K562 (cell line): ENCODE data around the gene ZNF358. TPM values are rescaled to one million over a fixed set of nuclear protein-coding genes. Genes with fewer than 3 reads are reported as not detected.

Experiments
- CHD1 ChIP-seq: fragments of 200-600 bp; sonication (generic); IDR thresholded peaks from one replicate; pipeline ENCODE4 v1.6.1; 2012; ENCODE audit warnings: mild to moderate bottlenecking, moderate library complexity, low read length, inconsistent platforms
- CREM ChIP-seq: IDR thresholded peaks from 2 replicates; pipeline ENCODE4 v1.6.1; 2014; ENCODE audit warnings: antibody characterized with exemption, low read depth
- EGR1 ChIP-seq: fragments of 450-650 bp; conservative IDR thresholded peaks from 2 replicates; pipeline ENCODE4 v1.6.1; 2017; ENCODE audit warnings: mild to moderate bottlenecking
- EP400 ChIP-seq: fragments of 450-650 bp; IDR thresholded peaks from 2 replicates; pipeline ENCODE4 v1.6.1; 2017; ENCODE audit warnings: antibody characterized with exemption, mild to moderate bottlenecking, moderate library complexity
- HDAC1 ChIP-seq, 2 experiments: fragments of 450-650 bp; IDR thresholded peaks; 2 replicates each; pipeline ENCODE4 v1.6.1; 2016 to 2017; ENCODE audit warnings: inconsistent platforms in 1 of 2, mild to moderate bottlenecking in 1 of 2, moderate library complexity in 1 of 2
- KLF13 ChIP-seq: fragments of 450-650 bp; IDR thresholded peaks from 2 replicates; pipeline ENCODE4 v1.6.1; 2016; ENCODE audit warnings: missing genetic modification characterization, low read depth, mild to moderate bottlenecking, missing compliant biosample characterization, moderate library complexity, borderline replicate concordance
- MIER1 ChIP-seq: fragments of 450-650 bp; IDR thresholded peaks from 2 replicates; pipeline ENCODE4 v1.6.1; 2016; ENCODE audit warnings: antibody characterized with exemption, mild to moderate bottlenecking, low read depth
- MYBL2 ChIP-seq, 2 experiments: fragments of 450-650 bp in 1 of 2; sonication (generic) in 1 of 2; formaldehyde crosslinking in 1 of 2; IDR thresholded peaks; 2 replicates each; pipeline versions ENCODE4 v1.6.1 to v1.8.1; 2017 to 2022; ENCODE audit warnings: borderline replicate concordance in 1 of 2, inconsistent platforms in 1 of 2, low read depth in 1 of 2, mild to moderate bottlenecking in 1 of 2, missing genetic modification reagents in 1 of 2, moderate library complexity in 1 of 2
- MYC ChIP-seq, 2 experiments: fragments of 250-450 bp in 1 of 2; sonication (Bioruptor Pico) in 1 of 2; IDR thresholded peaks; 2 replicates each; pipeline versions ENCODE4 v1.5.1 to v1.6.1; 2012 to 2021; ENCODE audit warnings: low read depth in 2 of 2, borderline replicate concordance in 1 of 2, improper control_type of control experiment in 1 of 2, low read length in 1 of 2, mild to moderate bottlenecking in 1 of 2, moderate library complexity in 1 of 2
- NRF1 ChIP-seq, 2 experiments: fragments of 450-650 bp; IDR thresholded peaks in 1 of 2; conservative IDR thresholded peaks in 1 of 2; 2 replicates each; pipeline ENCODE4 v1.6.1; 2014; ENCODE audit warnings: mild to moderate bottlenecking in 2 of 2
- SMARCA4 ChIP-seq: fragments of 450-650 bp; IDR thresholded peaks from 2 replicates; pipeline ENCODE4 v1.6.1; 2016
- SMC3 ChIP-seq: conservative IDR thresholded peaks from 2 replicates; pipeline ENCODE4 v1.6.1; 2011; ENCODE audit warnings: low read depth, low read length, improper control_type of control experiment; ENCODE audit not compliant: insufficient read depth
- SREBF2 ChIP-seq: sonication (generic); formaldehyde crosslinking; IDR thresholded peaks from 2 replicates; pipeline ENCODE4 v1.4.0; 2020; ENCODE audit warnings: mild to moderate bottlenecking, missing genetic modification reagents
- THRAP3 ChIP-seq: fragments of 450-650 bp; IDR thresholded peaks from 2 replicates; pipeline ENCODE4 v1.6.1; 2016; ENCODE audit warnings: mild to moderate bottlenecking, inconsistent platforms, borderline replicate concordance
- ZBTB8A ChIP-seq: fragments of 450-650 bp; IDR thresholded peaks from 2 replicates; pipeline ENCODE4 v1.6.1; 2018; ENCODE audit warnings: mild to moderate bottlenecking, moderate library complexity; ENCODE audit not compliant: partially characterized antibody
- ZNF23 ChIP-seq: fragments of 250-450 bp; sonication (Bioruptor Pico); IDR thresholded peaks from 2 replicates; pipeline ENCODE4 v1.4.0; 2020; ENCODE audit warnings: mild to moderate bottlenecking
- ZNF316 ChIP-seq: fragments of 450-650 bp; IDR thresholded peaks from 2 replicates; pipeline ENCODE4 v1.6.1; 2016
- polyA plus RNA-seq, 8 experiments: library from polyadenylated mRNA; depleted of rRNA in 4 of 8; stranded (reverse) in 5 of 8; unstranded in 3 of 8; fragments of >200 nt; fragmentation: Nextera tagmentation in 2 of 8; fragmentation: Illumina TruSeq in 1 of 8; extraction: Ambion mirVana in 2 of 8; extraction: Trizol in 1 of 8; gene quantifications; 2 replicates each; pipeline versions ENCODE4 v1.2.1 to v1.2.3, GENCODE V29; 2011 to 2014; ENCODE audit warnings: inconsistent platforms in 1 of 8, missing spikeins in 1 of 8
- total RNA-seq, 7 experiments: library from RNA; depleted of rRNA in 6 of 7; stranded (reverse); fragments of >200 nt in 6 of 7; fragmentation: Illumina TruSeq in 2 of 7; extraction: Trizol in 2 of 7; gene quantifications; 2 replicates each; pipeline versions ENCODE4 v1.2.1 to v1.2.3, GENCODE V29; 2011 to 2021; ENCODE audit warnings: low replicate concordance in 1 of 7
- TF ChIP-seq, protein P1 (sequence below): fragments of 250-450 bp; sonication (Bioruptor Pico); IDR thresholded peaks from 2 replicates; pipeline ENCODE4 v1.6.1; 2021; ENCODE audit warnings: mild to moderate bottlenecking
- TF ChIP-seq, protein P2 (sequence below): fragments of 250-450 bp; sonication (Bioruptor Pico); IDR thresholded peaks from 2 replicates; pipeline ENCODE4 v1.5.1; 2021; ENCODE audit warnings: mild to moderate bottlenecking
- TF ChIP-seq, protein P3 (sequence below): fragments of 450-650 bp; IDR thresholded peaks from 2 replicates; pipeline ENCODE4 v1.6.1; 2018; ENCODE audit not compliant: partially characterized antibody
- TF ChIP-seq, protein P4 (sequence below): fragments of 450-650 bp; formaldehyde crosslinking; IDR thresholded peaks from 2 replicates; pipeline ENCODE4 v1.4.0; 2020; ENCODE audit warnings: mild to moderate bottlenecking, moderate library complexity

Gene ZNF358
- total and polyA plus RNA-seq, 9 of the 15 experiments (the other 6 are each of a cell fraction or from before 2014, with no cell fraction given) = 0.04 to 17.2 (median 4.9) TPM

DNA sequence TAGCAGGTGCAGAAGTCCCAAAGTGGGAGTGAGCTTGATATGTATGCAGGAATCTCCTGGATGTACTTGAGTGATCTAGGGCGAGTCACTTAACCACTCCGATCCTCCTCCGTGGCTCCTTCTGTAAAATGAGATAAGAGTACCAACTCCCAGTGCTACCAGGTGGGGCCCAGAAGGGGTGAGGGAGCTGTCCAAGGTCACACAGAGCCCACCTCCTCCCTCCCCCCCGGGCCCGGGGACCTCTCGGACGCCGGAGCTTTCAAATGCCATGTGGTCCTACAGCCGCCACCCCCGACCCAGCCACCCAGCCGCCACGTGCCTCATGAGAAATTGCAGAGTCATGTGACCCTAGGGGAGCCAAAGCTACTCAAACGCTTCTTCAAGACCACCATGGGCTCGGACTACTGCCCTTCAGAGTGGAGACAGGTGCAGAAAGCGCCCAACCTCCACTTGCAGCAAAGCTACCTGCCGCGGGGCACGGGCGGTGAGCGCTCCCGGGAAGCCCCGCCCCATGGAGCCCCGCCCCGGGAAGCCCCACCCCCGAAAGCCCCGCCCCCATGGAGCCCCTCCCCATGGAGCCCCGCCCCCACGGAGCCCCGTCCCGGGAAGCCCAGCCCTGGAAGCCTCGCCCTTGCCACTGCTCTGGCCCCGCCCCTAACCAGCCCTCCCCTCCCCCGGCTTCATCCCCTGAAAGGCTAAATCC, 10.1 kb upstream of the ZNF358 start (continued):
- TF ChIP-seq MYBL2 (IDR thresholded peaks at IDR 0.05; ENCODE audit: low read depth) (no peak), MYBL2 (CRISPR knock-in tag; IDR thresholded peaks at IDR 0.05; ENCODE audit: borderline replicate concordance) (no peak), CHD1 (no peak), THRAP3 (no peak), SMARCA4 (peak; percentile 48; the same call in 1 of the 2 replicates), HDAC1 (IDR thresholded peaks at IDR 0.05) (peak in 1 of 2 experiments; percentile 86; a peak in 3 of 4 replicates), NRF1 (conservative IDR thresholded peaks at IDR 0.05 in 1 of 2, IDR thresholded peaks at IDR 0.05 in 1 of 2) (no peak), EGR1 (no peak), MYC (IDR thresholded peaks at IDR 0.05; ENCODE audit: low read depth, low read length) (peak; percentile 94), MYC (CRISPR knock-in tag; IDR thresholded peaks at IDR 0.05; ENCODE audit: borderline replicate concordance, low read depth) (peak; percentile 68; the same call in 1 of the 2 replicates), ZNF316 (peak; percentile 79), CREM (peak; percentile 18; the same call in 1 of the 2 replicates), ZBTB8A (no peak), EP400 (peak; percentile 88), SREBF2 (CRISPR knock-in tag) (no peak), ZNF23 (CRISPR knock-in tag) (no peak), KLF13 (tag) (peak; percentile 43; the same call in 1 of the 2 replicates), MIER1 (peak; percentile 73), SMC3 (no peak)
- TF ChIP-seq, protein P1, sequence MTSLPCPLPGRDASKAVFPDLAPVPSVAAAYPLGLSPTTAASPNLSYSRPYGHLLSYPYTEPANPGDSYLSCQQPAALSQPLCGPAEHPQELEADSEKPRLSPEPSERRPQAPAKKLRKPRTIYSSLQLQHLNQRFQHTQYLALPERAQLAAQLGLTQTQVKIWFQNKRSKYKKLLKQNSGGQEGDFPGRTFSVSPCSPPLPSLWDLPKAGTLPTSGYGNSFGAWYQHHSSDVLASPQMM (CRISPR knock-in tag) = no peak
- TF ChIP-seq, protein P2, sequence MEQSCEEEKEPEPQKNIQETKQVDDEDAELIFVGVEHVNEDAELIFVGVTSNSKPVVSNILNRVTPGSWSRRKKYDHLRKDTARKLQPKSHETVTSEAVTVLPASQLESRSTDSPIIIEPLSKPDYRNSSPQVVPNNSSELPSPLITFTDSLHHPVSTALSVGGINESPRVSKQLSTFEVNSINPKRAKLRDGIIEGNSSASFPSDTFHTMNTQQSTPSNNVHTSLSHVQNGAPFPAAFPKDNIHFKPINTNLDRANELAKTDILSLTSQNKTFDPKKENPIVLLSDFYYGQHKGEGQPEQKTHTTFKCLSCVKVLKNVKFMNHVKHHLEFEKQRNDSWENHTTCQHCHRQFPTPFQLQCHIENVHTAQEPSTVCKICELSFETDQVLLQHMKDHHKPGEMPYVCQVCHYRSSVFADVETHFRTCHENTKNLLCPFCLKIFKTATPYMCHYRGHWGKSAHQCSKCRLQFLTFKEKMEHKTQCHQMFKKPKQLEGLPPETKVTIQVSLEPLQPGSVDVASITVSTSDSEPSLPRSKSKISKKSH (CRISPR knock-in tag) = no peak
- TF ChIP-seq, protein P3, sequence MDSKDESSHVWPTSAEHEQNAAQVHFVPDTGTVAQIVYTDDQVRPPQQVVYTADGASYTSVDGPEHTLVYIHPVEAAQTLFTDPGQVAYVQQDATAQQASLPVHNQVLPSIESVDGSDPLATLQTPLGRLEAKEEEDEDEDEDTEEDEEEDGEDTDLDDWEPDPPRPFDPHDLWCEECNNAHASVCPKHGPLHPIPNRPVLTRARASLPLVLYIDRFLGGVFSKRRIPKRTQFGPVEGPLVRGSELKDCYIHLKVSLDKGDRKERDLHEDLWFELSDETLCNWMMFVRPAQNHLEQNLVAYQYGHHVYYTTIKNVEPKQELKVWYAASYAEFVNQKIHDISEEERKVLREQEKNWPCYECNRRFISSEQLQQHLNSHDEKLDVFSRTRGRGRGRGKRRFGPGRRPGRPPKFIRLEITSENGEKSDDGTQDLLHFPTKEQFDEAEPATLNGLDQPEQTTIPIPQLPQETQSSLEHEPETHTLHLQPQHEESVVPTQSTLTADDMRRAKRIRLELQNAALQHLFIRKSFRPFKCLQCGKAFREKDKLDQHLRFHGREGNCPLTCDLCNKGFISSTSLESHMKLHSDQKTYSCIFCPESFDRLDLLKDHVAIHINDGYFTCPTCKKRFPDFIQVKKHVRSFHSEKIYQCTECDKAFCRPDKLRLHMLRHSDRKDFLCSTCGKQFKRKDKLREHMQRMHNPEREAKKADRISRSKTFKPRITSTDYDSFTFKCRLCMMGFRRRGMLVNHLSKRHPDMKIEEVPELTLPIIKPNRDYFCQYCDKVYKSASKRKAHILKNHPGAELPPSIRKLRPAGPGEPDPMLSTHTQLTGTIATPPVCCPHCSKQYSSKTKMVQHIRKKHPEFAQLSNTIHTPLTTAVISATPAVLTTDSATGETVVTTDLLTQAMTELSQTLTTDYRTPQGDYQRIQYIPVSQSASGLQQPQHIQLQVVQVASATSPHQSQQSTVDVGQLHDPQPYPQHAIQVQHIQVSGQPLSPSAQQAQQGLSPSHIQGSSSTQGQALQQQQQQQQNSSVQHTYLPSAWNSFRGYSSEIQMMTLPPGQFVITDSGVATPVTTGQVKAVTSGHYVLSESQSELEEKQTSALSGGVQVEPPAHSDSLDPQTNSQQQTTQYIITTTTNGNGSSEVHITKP = peak; percentile 69
- TF ChIP-seq, protein P4, sequence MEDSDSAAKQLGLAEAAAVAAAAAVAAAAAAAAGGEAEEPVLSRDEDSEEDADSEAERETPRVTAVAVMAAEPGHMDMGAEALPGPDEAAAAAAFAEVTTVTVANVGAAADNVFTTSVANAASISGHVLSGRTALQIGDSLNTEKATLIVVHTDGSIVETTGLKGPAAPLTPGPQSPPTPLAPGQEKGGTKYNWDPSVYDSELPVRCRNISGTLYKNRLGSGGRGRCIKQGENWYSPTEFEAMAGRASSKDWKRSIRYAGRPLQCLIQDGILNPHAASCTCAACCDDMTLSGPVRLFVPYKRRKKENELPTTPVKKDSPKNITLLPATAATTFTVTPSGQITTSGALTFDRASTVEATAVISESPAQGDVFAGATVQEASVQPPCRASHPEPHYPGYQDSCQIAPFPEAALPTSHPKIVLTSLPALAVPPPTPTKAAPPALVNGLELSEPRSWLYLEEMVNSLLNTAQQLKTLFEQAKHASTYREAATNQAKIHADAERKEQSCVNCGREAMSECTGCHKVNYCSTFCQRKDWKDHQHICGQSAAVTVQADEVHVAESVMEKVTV (CRISPR knock-in tag) = no peak
